HG03196 (cell line): ENCODE measurements around the gene C1QTNF12.

Experiments
- ATAC-seq: cut with Tn5 transposase; IDR thresholded peaks from one replicate; pipeline ENCODE4 v1.9.1; 2021; ENCODE audit not compliant: unreplicated experiment

Gene C1QTNF12

GRCh38 chr1:1215080-1215676 lies 31.3 kb downstream of the C1QTNF12 start:
- ATAC-seq, result no peak

DNA sequence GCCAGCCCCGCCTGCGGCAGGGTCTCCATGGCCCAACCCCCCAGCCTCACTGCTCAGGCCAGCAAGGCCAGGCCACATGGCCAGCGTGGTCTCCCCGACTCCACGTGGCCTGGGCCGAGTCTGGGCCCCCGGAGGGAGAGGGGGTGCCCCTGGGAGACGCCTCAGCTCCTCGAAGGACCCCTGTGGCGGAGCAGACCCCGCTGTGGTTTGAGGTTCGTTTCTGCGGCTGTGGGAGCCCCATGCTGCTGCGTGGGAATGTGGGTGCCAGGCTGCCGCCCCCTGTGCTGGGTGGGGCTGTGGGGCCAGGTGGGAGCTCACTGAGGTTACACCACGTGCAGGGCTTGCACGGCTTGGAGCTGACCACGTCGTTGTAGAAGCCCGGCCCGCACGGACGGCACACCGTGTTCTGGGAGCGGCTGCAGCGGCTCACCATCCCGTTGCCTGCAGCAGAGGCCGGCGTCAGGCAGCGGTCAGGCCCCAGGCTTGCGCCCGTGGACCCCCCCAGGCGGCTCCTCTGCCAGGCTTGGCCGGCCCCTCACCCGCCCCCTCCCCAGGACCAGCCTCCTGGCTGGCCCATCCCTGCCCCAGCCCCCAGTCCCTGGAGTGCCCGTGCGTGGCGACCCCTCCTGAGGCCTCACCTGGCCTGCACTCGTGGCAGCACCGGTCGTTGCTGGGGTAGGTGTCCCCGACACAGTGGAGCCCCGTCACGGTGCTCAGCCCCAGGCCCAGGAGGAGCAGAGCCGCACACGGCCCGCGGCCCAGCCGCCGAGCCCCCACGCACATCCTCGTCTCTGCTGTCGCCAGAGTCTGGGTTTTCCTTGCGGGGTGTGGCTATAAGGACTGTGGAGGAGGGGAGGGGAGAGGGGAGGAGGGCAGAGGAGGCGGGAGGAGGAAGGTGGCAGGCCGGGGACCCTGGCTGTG lies 32.9 kb downstream of the C1QTNF12 start, which contains the start of gene TNFRSF4:
Gene TNFRSF4, minus strand, starts transcription at position 809 of the 921 bp plus-strand sequence. Its CDS starts 26 bp downstream, at position 783.
- ATAC-seq, result no peak

- ATAC-seq, result no peak
Measured at GRCh38 chr1:1212780-1213344, 33.7 kb downstream of the C1QTNF12 start.

GRCh38 chr1:1211541-1212441 lies 34.7 kb downstream of the C1QTNF12 start:
- ATAC-seq, result no peak

- no peak for ATAC-seq
Measured at GRCh38 chr1:1210726-1211540, 35.6 kb downstream of the C1QTNF12 start.

- ATAC-seq, result no peak
Measured at GRCh38 chr1:1208713-1209433, 37.6 kb downstream of the C1QTNF12 start.

DNA sequence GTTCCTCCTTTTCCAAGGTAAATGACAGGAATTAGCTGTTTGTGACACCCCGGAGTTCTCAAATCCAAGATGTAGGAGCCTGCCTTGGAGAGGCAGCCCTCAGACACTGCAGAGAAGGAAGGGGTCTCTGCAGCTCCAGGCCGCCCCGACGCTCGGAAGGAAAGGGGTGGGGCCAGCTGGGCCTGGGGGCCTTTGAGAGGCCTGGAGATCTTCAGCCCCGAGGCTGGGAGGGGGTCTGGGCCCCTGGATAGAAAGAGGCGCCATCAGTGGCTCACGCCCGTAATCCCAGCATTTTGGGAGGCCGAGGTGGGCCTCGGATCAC lies 39.0 kb downstream of the C1QTNF12 start:
- no peak for ATAC-seq

DNA sequence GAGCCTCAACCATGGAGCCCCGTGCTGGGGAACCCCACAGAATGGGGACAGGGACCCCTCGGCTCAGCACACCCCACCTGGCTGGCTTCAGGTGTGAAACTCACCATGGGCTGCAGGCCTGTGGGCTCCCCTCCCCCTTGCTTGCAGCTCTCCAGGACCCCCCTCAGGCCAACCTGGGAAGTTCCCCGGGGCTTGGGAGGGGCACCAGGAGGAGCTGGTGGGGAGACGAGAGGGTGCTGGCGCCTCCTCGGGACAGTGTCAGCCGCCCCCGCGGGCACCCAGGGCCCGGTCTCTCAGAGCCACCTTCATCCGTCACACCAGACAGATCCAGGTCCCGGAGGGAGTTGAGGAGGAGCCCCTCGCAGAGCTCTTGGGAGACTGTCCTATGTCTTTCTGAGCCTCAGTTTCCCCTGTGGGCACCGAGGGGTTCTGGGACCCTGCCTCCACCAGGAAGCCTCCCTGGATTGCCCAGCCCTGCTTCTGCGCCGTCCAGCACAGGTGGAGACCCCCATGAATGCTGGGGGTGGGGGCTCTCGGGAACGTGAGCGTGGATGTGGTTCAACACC lies 39.5 kb downstream of the C1QTNF12 start:
- ATAC-seq, result no peak

DNA sequence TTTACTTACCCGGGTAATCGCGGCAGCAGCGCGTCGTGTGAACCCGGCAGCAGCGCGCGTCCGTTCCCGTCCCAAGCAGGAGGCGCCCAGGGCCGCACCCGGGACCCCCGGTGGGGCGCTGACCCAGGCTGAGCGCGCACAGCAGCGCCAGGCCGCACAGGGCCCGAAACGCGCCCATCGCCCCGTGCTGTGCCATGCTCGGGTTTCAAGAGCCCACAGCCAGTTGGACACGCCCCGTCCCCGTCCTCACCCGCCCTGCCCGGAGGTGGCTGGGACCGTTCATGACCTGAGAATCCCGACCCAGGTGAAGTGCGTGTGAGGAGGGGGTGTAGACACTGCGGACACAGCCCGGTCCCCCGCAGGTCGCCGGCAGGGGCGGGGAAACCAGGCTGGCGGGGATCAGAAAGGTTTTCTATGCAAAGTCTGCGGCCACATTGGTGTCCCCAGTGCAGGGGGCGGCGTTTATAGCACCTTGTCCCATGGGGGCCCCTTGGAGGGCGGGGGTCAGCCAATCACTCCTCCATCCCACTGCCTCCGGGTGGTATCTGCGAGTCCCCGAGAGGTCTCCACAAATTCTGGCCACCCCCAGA lies 40.1 kb downstream of the C1QTNF12 start, which contains the start of gene TNFRSF18:
Gene TNFRSF18, minus strand, starts transcription at position 217 of the 590 bp plus-strand sequence. Its CDS starts 21 bp downstream, at position 196.
- no peak for ATAC-seq

GRCh38 chr1:1205769-1206375 lies 40.6 kb downstream of the C1QTNF12 start:
- no peak for ATAC-seq

DNA sequence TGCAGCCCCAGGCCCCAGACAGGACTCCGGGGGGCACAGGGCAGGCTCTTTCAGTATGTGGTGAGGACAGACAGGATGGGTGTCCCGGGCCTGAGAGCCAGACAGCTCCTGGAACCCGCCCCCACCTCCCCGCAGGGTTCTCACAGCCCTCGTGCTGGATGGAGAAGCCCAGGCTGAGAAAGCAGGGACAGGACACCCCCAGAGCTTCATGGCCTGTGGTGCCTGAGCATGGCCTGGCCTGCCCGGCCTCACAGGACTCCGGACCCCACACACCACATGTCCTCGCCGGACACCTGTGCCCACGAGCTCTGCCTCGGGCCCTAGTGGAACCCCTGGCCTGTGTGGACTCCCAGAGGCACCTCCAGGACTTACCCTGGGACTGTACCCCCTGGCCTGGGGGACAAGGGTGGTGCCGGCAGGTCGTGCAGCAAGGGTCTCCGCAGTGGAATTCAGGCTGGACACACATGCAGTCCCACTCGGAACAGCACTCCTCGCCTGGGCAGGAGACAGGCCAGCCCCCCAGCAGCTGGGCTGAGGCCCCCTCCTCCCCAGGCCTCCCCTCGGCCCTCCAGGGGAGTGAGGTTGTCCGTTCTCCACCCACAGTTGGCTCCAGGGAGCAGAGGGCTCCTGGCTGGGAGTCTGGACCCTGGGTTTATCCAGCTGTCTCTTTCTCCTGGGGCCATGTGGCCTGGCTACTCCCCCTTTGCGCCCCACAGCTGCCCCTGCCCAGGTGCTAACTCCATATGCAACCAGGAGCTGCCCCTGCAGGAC lies 41.3 kb downstream of the C1QTNF12 start:
- ATAC-seq, result no peak

DNA sequence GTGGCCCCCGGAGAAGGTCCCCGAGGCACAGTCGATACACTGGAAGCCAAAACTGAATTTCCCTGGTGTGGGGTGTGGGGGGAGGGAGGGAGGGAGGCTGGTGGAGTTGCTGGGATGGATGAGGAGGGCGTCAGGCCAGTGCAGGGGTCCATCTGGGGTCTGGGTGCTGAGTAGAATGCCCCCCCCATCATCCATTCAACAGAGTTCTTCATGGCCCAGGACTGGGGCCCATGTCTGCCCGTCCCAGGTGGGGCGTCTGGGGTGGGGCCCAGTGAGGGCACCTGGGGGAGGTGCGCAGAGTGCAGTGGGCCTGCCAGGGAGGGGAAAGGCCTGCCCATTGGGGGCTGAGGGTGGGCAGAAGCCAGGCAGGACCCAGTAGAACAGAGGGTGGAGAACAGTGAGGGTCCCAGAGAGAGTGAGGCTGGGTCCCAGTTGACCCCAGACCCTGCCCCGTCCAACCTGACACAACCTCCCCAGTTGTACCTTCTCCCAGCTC lies 42.0 kb downstream of the C1QTNF12 start:
- no peak for ATAC-seq

GRCh38 chr1:1203561-1204424 lies 42.7 kb downstream of the C1QTNF12 start:
- ATAC-seq, result no peak

- no peak for ATAC-seq
Measured at GRCh38 chr1:1202831-1203560, 43.5 kb downstream of the C1QTNF12 start.

DNA sequence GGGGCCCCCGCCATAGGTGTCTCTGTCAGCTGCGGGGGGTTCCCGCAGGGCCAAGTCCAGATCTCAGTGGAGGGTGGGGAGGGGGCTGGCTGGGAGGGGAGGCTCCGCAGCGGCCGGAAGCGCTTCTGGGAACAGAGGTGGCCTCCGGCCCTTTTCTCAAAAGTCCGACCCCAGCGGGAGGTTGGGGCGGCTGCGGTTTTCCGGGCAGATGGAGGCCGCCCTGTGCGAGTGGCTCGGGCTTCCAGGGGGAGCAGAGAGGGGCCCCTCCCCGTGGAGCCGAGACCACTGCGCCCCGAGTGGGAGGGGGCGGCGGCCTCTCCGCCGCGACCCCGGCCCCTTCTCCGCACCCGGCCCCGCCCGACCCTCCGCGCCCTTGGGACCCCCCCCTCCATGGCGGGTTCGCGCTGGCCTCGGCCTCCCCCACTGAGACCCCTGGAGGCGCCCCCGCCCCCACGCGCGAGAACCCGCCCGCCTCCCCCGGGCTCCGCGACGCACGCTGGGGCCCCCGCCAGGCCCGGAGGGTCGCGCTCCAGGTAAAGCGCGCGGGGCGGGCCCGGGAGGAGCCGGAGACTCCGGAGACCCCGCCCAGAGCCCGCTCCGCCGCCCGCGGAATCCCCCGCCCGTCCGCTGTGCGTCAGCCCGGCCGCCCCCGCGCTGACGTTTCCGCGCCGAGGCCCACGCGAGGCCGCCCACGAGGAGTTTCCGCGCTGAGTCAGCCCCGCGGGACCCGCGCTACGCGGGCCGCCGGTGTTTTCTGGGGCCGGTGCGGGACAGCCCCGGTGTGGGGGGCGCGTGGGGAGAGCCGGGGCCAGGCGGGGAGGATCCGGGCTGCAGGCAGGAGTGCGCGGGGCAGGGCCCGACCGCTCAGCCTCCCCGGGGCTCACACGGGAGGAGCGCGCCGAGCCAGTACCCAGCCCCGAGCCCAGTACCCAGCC lies 45.4 kb downstream of the C1QTNF12 start:
- no peak for ATAC-seq
